RKO (cell line): ENCODE measurements around the gene LYL1.

ENCODE experiments used
- DNase-seq: peaks from one replicate; pipeline ENCODE4 v3.0.0-alpha.2; 2016; ENCODE audit warnings: low spot score

The LYL1 gene

GRCh38 chr19:13129384-13129783, 26.7 kb upstream of the LYL1 start:
- no peak for DNase-seq

- no peak for DNase-seq
Measured at GRCh38 chr19:13128583-13128982, 25.9 kb upstream of the LYL1 start.

DNA sequence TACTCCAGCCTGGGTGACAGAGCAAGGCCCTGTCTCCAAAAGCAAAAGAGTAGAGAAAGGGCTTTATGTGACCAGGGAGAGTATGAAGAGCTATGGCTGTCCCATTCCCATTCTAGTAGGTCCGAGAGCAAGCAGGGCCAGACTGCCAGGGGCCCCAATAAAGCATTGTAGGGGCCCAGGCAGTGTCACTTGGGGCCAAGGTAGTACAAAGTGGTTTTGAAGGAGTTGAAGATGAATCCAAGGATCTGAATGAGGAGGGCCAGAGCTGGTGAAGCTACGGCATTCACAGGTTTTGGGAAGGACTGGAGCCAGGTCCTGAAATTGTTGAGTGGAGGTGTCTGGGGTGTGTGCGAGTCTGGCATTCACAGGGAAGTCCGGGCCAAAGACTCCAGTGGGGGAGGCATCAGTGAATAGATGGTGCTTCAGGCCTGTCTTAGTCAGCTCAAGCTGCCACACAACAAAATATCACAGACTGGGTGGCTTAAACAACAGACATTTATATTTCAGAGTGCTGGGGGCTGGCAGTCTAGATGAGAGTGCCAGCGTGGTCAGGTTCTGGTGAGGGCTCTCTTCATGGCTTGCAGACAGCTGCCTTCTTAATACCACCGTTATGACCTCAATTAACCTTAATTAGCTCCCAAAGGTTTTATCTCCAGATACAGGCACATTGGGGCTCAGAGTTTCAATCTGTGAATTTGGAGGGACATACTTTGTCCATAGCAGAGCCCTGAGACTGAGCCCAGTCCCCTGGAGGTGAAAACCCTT, 25.3 kb upstream of the LYL1 start:
- no peak for DNase-seq

DNA sequence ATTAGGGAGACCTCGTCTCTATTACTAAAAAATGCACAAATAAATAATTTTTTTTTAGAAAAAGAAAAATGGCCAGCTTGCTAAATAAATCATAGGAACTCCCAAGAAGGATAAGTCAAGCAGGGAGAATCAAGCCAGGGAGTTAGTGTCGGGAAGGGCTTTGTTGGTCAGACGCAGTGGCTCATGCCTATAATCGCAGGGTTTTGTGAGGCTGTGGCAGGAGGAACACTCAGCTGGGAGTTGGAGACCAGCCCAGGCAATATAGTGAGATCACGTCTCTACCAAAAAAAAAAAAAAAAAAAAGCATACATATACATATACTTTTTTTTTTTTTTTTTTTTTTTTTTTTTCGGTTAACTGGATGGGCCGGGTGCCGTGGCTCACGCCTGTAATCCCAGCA, 24.4 kb upstream of the LYL1 start:
- DNase-seq = no peak

- no peak for DNase-seq
Measured at GRCh38 chr19:13122980-13123957, 20.6 kb upstream of the LYL1 start.

DNA sequence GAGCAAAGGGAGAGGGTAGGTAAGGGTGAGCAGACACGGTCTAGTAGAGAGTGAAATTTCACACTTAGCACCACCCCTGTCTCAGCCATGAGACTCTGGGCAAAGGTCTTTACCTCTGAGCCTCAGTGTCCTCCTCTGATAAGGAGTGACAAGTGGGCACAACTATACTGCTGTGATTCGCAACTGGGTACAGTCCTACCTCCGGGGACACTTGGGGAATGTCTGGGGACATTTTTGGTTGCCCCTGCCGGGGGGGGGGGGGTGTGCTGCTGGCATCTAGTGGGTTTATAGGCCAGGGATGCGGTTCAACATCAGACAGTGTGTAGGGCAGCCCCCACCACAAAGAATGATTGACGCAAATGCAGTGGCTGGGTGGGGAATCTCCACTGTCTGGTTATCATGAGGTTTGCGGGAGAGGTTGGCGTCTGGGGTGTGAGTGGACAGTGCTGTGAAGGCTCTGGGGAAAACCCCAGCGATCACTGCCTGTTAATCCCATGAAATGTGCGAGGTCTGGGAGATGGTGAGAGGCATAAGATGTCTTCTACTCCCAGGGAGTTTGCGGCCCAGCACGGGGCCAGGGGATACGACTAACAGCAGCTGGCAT, 19.7 kb upstream of the LYL1 start:
- DNase-seq = no peak

DNA sequence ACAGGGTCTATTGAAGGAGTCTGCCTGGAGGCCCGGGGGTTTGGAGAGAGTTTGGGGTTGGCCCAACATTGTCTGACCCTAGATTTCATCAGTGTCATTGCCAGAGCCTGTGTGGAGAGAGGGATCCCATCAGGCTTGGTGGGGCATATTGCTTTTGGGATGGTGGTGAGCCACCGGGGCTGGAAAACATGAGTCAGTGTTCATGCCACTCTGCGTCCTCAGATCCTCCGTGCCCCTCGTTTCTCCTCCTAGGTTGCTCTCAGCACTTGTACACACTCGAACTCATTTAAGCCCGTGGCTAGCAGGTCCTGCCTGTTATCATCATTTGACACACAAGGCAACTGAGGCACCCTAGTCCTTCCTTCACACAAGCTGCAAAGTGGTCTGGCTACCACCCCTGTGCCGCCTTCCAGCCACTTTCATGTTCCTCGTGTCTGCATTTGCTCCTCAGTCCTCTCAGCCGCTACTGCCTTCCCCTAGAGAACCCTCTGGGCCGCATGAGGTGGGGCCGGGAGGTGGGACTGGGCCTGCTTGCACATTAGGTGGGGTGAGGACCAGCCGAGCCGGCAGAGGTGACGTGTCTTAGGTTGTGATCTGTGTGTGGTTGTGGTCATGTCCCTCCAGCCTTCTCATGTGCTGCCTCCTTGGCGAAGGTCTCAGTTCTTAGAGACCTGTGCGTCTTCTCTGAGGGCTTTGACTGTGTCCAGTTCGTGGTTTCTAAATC, 19.1 kb upstream of the LYL1 start:
- DNase-seq = no peak

DNA sequence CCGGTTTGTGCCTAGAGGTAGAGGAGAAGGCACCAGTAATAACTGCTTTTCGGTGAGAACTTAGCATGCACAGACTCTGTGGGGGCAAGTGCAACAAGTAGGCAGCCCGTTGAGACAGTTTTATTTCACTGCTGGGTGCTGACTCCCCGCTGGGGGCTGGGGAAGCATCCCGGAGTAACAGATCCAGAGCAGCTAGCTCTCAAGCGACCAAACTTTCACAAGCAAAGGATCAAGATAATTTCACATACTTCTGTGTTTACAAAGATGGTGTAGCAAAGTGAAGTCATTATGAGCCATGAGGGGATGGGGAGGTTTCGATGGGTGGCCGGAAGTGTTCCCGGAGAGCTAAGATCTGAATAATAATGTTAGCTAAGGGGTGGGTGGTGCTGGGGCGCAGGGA, 18.2 kb upstream of the LYL1 start:
- DNase-seq = peak; percentile 61

GRCh38 chr19:13120031-13120430, 17.4 kb upstream of the LYL1 start:
- DNase-seq = no peak

- no peak for DNase-seq
Measured at GRCh38 chr19:13119627-13120026, 17.0 kb upstream of the LYL1 start.

DNA sequence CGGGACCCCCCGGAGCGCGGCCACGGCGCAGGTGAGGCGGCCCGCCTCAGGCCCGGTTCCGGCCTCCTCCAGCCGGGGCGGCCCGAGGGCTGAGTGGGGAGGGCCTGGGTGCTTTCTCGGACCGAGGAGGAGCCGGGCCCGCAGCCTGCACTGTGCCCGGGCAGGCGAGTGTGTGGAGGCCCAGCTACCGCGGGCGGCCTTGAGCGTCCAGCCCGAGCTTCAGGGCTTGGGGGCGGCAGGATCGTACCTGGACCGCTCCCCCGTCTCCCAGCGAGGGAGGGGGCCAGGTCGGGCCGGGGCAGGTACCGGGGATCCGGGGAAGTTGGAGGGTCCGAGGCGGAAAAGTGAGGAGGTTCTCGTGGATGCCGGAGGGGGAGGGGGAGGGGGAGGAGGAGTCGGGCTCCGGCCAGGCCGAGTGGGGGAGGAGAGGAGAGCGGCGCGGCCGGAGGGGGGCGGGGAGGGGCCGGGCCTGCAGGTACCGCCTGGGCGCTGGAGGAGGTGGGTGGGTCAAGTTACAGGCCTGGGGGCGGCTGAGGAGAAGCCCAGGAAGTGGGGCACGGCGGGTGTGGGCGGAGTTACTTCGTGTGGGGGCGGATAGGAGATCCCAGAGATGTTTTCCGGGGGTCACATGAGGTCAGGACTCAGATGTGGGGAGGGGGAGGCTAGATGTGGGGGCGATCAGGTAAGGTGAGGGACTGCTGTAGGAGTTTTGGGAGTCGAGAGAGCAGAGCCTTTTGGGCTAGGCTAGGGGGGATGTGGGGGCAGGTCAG, 16.0 kb upstream of the LYL1 start:
- DNase-seq = peak; percentile 40

GRCh38 chr19:13117772-13118423, 15.2 kb upstream of the LYL1 start, which contains the start of gene NACC1:
NACC1 (plus strand) TSS chr19:13118264; CDS start chr19:13135208, 16,944 bp downstream.
- DNase-seq = peak; percentile 95

DNA sequence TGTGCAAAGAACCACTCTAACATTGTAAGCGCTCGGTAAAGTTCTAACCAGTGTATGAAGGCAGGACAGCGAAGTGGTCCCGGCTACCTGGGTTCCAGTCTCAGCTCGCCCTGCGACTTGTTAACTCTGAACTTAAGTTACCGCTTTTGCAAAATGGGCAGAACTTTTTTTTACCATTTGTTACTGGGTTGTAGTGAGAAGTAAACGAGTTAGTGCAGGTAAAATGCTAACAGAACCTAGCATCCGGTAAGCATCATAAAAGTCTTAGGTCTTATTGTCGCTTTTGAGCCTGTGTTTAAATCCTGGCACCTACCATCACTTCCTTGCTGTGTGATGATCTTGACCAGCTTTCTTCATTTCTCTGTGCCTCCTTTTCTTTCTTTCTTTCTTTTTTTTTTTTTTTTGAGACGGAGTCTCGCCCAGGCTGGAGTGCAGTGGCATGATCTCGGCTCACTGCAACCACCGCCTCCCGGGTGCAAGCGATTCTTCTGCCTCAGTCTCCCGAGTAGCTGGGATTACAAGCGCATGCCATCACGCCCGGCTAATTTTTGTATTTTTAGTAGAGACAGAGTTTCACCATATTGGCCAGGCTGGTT, 14.6 kb upstream of the LYL1 start:
- DNase-seq = peak; percentile 63

DNA sequence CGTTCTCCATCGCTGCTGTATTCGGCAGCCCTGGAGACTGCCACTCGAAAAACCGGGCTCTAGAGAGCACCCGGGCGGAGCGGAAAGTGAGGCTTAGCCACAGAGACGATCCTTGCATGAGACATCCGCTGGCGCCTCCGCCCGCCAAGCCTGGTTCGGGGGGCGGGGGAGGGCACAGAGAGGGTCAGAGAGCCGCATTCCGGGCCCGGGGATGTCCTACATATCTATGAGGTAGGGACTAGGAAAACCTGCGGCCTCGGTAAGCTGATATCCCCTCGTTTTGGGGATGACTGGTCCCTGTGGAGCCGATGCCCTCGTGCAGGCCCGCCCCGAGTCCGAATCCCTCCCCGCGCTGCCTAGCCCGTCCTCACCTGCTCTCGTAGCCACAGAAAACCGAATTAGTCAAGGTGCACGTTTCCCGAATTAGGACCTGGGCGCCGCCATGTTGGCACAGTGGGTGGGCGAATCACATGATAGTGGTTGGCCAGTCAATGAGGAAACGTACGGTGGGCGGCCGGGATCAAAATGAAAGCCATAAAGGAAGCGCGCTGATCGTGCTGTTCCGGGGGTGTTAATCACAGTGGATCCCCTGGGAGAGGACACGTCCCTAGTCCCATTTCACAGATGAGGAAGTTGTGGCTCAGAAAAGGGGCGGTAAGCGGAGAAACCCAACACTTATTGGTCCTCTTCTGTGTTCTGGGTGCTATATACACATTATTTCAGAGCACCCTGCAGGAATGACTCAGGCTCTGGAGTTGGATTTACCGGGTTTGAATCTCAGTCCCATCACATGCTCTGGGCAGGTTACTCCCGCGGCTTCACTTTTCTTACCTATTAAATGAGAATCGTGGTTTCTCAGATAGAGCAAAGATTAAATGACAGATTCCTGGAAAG, 13.9 kb upstream of the LYL1 start, which contains the start of gene TRMT1:
Gene TRMT1 (minus strand): TSS at position 459 of the 894 bp plus-strand sequence. CDS start 341 bp downstream, at position 118.
- DNase-seq = peak; percentile 98

GRCh38 chr19:13115936-13116281, 13.3 kb upstream of the LYL1 start:
- peak; percentile 58 for DNase-seq

DNA sequence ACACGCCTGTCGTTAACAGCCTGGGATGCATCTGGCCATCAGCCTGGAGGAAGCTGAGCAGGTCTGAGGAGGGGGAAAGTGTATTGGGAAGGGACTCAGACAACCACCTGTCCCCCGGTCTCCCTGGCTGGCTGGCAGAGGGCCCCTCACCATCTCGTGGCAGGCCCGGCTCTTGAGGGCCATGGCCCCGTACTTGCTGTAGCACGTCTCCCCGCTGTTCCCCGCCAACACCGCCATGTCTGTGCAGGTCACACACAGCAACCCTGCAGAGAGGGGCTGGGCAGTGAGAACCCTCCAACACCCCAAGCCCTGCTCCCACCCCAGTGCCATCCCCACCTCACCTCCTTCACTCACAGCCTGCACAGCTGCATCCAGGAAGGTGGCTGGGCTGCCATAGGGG, 9.9 kb upstream of the LYL1 start:
- DNase-seq = no peak

DNA sequence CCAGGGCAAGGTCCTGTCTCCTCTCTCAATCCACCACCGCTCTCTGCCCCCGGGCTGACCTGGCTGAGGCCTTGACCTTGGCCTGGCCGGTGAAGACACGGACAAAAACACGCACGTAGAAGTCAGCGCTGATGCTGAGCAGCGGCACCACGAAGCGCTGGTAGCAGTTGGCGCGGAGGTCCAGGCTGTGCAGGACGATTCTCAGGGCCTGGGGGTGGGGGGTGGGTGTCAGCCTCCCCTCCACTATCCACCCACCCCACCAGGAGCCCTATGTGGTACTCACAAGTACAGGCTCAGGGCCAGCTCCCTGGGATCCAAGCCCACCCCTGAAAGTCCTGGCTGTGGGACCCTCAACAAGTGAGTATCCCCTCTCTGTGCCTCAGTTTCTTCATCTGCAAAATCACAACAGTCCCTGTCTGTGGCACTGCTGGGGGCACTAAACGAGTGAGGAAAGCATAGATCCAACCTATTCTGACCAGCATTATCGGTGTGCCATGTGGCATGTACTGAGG, 7.5 kb upstream of the LYL1 start:
- DNase-seq = no peak

- no peak for DNase-seq
Measured at GRCh38 chr19:13109361-13110098, 6.9 kb upstream of the LYL1 start.
